HEK293 (cell line): Measurements from ENCODE around the gene CHRNA4.

Experiments
- CTCF ChIA-PET: fragments of 350-600 bp; formaldehyde crosslinking; extraction: SDS; loops from one replicate; lab custom pipeline; 2021; ENCODE audit warnings: antibody characterized with exemption; lab: Yijun Ruan, JAX
- POLR2A ChIA-PET: fragments of 300-600 bp; formaldehyde crosslinking; extraction: SDS; loops from one replicate; lab custom pipeline; 2020; ENCODE audit warnings: antibody characterized with exemption, inconsistent platforms; lab: Yijun Ruan, JAX
- H3K27ac ChIP-seq: fragments of 200-500 bp; sonication (Bioruptor generic); 2 replicates; pipeline ENCODE4 v1.5.1; 2014; ENCODE audit warnings: low read depth, low read length, control low read depth, inconsistent platforms; ENCODE audit errors: extremely low read depth
- H3K36me3 ChIP-seq, 2 experiments: fragments of 200-500 bp in 1 of 2; sonication (Bioruptor generic) in 1 of 2; 1 replicate in 1 of 2; 2 replicates in 1 of 2; pipeline ENCODE4 v1.5.1; 2014 to 2017; ENCODE audit warnings: inconsistent platforms in 2 of 2, low read length in 2 of 2; ENCODE audit not compliant: control insufficient read depth in 2 of 2, insufficient read depth in 1 of 2
- H3K4me1 ChIP-seq: fragments of 200-500 bp; sonication (Bioruptor generic); 2 replicates; pipeline ENCODE4 v1.5.1; 2014; ENCODE audit warnings: mild to moderate bottlenecking, low read length, inconsistent platforms; ENCODE audit not compliant: control insufficient read depth, insufficient read depth
- H3K4me3 ChIP-seq: 2 replicates; pipeline ENCODE4 v1.5.1; 2011; ENCODE audit warnings: low read depth, mild to moderate bottlenecking, control low read depth, low read length, moderate library complexity
- H3K9me3 ChIP-seq: fragments of 200-500 bp; sonication (Bioruptor generic); 2 replicates; pipeline ENCODE4 v1.5.1; 2014; ENCODE audit warnings: low read depth, low read length, inconsistent platforms; ENCODE audit not compliant: control insufficient read depth, insufficient read depth
- GFI1B ChIP-seq: fragments of 450-650 bp; formaldehyde crosslinking; IDR thresholded peaks from 2 replicates; pipeline ENCODE4 v1.5.1; 2016; ENCODE audit warnings: missing biosample characterization, missing genetic modification characterization
- GLI4 ChIP-seq: fragments of 450-650 bp; formaldehyde crosslinking; IDR thresholded peaks from 2 replicates; pipeline ENCODE4 v1.5.1; 2016; ENCODE audit warnings: missing biosample characterization, missing genetic modification characterization
- GLIS2 ChIP-seq: fragments of 450-650 bp; formaldehyde crosslinking; IDR thresholded peaks from 2 replicates; pipeline ENCODE4 v1.5.1; 2016; ENCODE audit warnings: missing biosample characterization, missing genetic modification characterization
- KLF10 ChIP-seq: fragments of 450-650 bp; IDR thresholded peaks from 2 replicates; pipeline ENCODE4 v1.5.1; 2018; ENCODE audit warnings: missing biosample characterization, mild to moderate bottlenecking, missing genetic modification characterization
- OSR2 ChIP-seq: fragments of 450-650 bp; formaldehyde crosslinking; IDR thresholded peaks from 2 replicates; pipeline ENCODE4 v1.5.1; 2016; ENCODE audit warnings: missing biosample characterization, missing genetic modification characterization
- SP7 ChIP-seq: fragments of 450-650 bp; formaldehyde crosslinking; IDR thresholded peaks from 2 replicates; pipeline ENCODE4 v1.5.1; 2016; ENCODE audit warnings: missing biosample characterization, missing genetic modification characterization
- TRIM28 ChIP-seq: IDR thresholded peaks from 2 replicates; pipeline ENCODE4 v1.6.1; 2011; ENCODE audit warnings: low read length, control low read depth, borderline replicate concordance
- YY2 ChIP-seq: fragments of 450-650 bp; formaldehyde crosslinking; IDR thresholded peaks from 2 replicates; pipeline ENCODE4 v1.5.1; 2016; ENCODE audit warnings: missing biosample characterization, missing genetic modification characterization
- ZNF114 ChIP-seq: fragments of 450-650 bp; formaldehyde crosslinking; IDR thresholded peaks from 2 replicates; pipeline ENCODE4 v1.5.0; 2017; ENCODE audit warnings: missing biosample characterization, missing genetic modification characterization
- ZNF121 ChIP-seq: fragments of 450-650 bp; formaldehyde crosslinking; IDR thresholded peaks from 2 replicates; pipeline ENCODE4 v1.5.1; 2016; ENCODE audit warnings: missing biosample characterization, missing genetic modification characterization
- ZNF174 ChIP-seq: fragments of 450-650 bp; formaldehyde crosslinking; IDR thresholded peaks from 2 replicates; pipeline ENCODE4 v1.5.0; 2017; ENCODE audit warnings: missing biosample characterization, mild to moderate bottlenecking, missing genetic modification characterization
- ZNF274 ChIP-seq, 2 experiments: fragments of 200-500 bp in 1 of 2; fragments of 450-650 bp in 1 of 2; sonication (Bioruptor generic) in 1 of 2; formaldehyde crosslinking in 1 of 2; IDR thresholded peaks; 2 replicates each; pipeline versions ENCODE4 v1.5.1 to v1.6.1; 2014 to 2016; ENCODE audit warnings: borderline replicate concordance in 1 of 2, inconsistent platforms in 1 of 2, low read length in 1 of 2, missing biosample characterization in 1 of 2, missing genetic modification characterization in 1 of 2
- ZNF521 ChIP-seq: fragments of 450-650 bp; formaldehyde crosslinking; IDR thresholded peaks from 2 replicates; pipeline ENCODE4 v1.5.1; 2017; ENCODE audit warnings: missing biosample characterization, mild to moderate bottlenecking, missing genetic modification characterization
- ZNF549 ChIP-seq: fragments of 450-650 bp; IDR thresholded peaks from 2 replicates; pipeline ENCODE4 v1.5.1; 2018; ENCODE audit warnings: missing biosample characterization, missing genetic modification characterization, mild to moderate bottlenecking, inconsistent platforms, moderate library complexity
- ZNF558 ChIP-seq: fragments of 450-650 bp; formaldehyde crosslinking; IDR thresholded peaks from 2 replicates; pipeline ENCODE4 v1.5.1; 2016; ENCODE audit warnings: missing biosample characterization, missing genetic modification characterization
- ZNF600 ChIP-seq: fragments of 450-650 bp; formaldehyde crosslinking; IDR thresholded peaks from 2 replicates; pipeline ENCODE4 v1.5.1; 2016; ENCODE audit warnings: missing biosample characterization, missing genetic modification characterization
- ZNF626 ChIP-seq: fragments of 450-650 bp; sonication (Bioruptor Pico); formaldehyde crosslinking; IDR thresholded peaks from 2 replicates; pipeline ENCODE4 v1.5.1; 2018; ENCODE audit warnings: missing biosample characterization, missing genetic modification characterization, inconsistent platforms
- ZNF664 ChIP-seq: fragments of 450-650 bp; formaldehyde crosslinking; IDR thresholded peaks from 2 replicates; pipeline ENCODE4 v1.5.1; 2016; ENCODE audit warnings: missing biosample characterization, missing genetic modification characterization
- ZNF776 ChIP-seq: fragments of 450-650 bp; formaldehyde crosslinking; IDR thresholded peaks from 2 replicates; pipeline ENCODE4 v1.5.0; 2017; ENCODE audit warnings: missing biosample characterization, missing genetic modification characterization, borderline replicate concordance
- ZNF777 ChIP-seq: fragments of 450-650 bp; formaldehyde crosslinking; IDR thresholded peaks from 2 replicates; pipeline ENCODE4 v1.5.1; 2017; ENCODE audit warnings: missing biosample characterization, missing genetic modification characterization, borderline replicate concordance
- ZNF830 ChIP-seq: fragments of 450-650 bp; IDR thresholded peaks from 2 replicates; pipeline ENCODE4 v1.5.0; 2018; ENCODE audit warnings: missing biosample characterization, missing genetic modification characterization, low read depth, mild to moderate bottlenecking, moderate library complexity
- ZNF843 ChIP-seq: fragments of 450-650 bp; formaldehyde crosslinking; IDR thresholded peaks from 2 replicates; pipeline ENCODE4 v1.5.1; 2016; ENCODE audit warnings: missing biosample characterization, missing genetic modification characterization
- ZSCAN16 ChIP-seq: fragments of 450-650 bp; formaldehyde crosslinking; IDR thresholded peaks from 2 replicates; pipeline ENCODE4 v1.5.1; 2016; ENCODE audit warnings: missing biosample characterization, missing genetic modification characterization
- TF ChIP-seq, protein P1 (sequence below): fragments of 450-650 bp; formaldehyde crosslinking; IDR thresholded peaks from 2 replicates; pipeline ENCODE4 v1.5.1; 2017; ENCODE audit warnings: missing biosample characterization, missing genetic modification characterization

Gene CHRNA4

GRCh38 chr20:63323357-63323981 lies 37.7 kb downstream of the CHRNA4 start:
- Histone ChIP-seq H3K4me1 (no peaks in the 10 kb centered on the region), H3K9me3 (no peaks in the 10 kb centered on the region)
- TF ChIP-seq ZNF121 (tag by site-specific recombination), result no peak
- no peak for TF ChIP-seq ZNF777
- TF ChIP-seq, all 188 proteins: peak for 0
- POLR2A ChIA-PET, result no interaction called here
- H3K4me3 ChIP-seq, result no peak overlapping the region
- no peak overlapping the region for H3K27ac ChIP-seq
- H3K36me3 ChIP-seq, result no peaks in the 10 kb centered on the region
- CTCF ChIA-PET, result interaction anchor here (4.3 kb wide), 1 partner anchor 14 kb away, joined by 16 read pairs; no protein-coding TSS in a partner anchor

- CTCF ChIA-PET, result interaction anchor here (4.3 kb wide), 1 partner anchor 13 kb away, joined by 16 read pairs; no protein-coding TSS in a partner anchor
- Histone ChIP-seq H3K4me3 (no peak overlapping the region), H3K36me3 (no peaks in the 10 kb centered on the region), H3K27ac (no peak overlapping the region), H3K9me3 (no peaks in the 10 kb centered on the region), H3K4me1 (no peaks in the 10 kb centered on the region)
- TF ChIP-seq ZNF626 (tag by site-specific recombination) (no peak), ZNF830 (no peak), ZNF549 (tag by site-specific recombination) (no peak), ZNF776 (tag by site-specific recombination) (no peak), GLI4 (no peak), ZSCAN16 (tag by site-specific recombination) (no peak), ZNF521 (no peak), TRIM28 (no peak), ZNF843 (no peak), OSR2 (tag by site-specific recombination) (no peak), GFI1B (tag by site-specific recombination) (no peak)
- POLR2A ChIA-PET, result no interaction called here
Measured at GRCh38 chr20:63322933-63323273, 38.2 kb downstream of the CHRNA4 start.

- ChIA-PET CTCF (interaction anchor here (4.3 kb wide), 1 partner anchor 13 kb away, joined by 16 read pairs; no protein-coding TSS in a partner anchor), POLR2A (no interaction called here)
- H3K4me1 ChIP-seq, result no peaks in the 10 kb centered on the region
- no peaks in the 10 kb centered on the region for H3K36me3 ChIP-seq
- no peak overlapping the region for H3K27ac ChIP-seq
- H3K9me3 ChIP-seq, result no peaks in the 10 kb centered on the region
- H3K4me3 ChIP-seq, result no peak overlapping the region
- TF ChIP-seq ZNF121 (tag by site-specific recombination) (no peak), ZNF600 (0 out of 2 replicates have a peak, but pooled peaks have one; percentile 46), GLIS2 (tag by site-specific recombination) (peak; percentile 34; the same call in 1 of the 2 replicates)
Measured at GRCh38 chr20:63322146-63322932, 38.8 kb downstream of the CHRNA4 start.

DNA sequence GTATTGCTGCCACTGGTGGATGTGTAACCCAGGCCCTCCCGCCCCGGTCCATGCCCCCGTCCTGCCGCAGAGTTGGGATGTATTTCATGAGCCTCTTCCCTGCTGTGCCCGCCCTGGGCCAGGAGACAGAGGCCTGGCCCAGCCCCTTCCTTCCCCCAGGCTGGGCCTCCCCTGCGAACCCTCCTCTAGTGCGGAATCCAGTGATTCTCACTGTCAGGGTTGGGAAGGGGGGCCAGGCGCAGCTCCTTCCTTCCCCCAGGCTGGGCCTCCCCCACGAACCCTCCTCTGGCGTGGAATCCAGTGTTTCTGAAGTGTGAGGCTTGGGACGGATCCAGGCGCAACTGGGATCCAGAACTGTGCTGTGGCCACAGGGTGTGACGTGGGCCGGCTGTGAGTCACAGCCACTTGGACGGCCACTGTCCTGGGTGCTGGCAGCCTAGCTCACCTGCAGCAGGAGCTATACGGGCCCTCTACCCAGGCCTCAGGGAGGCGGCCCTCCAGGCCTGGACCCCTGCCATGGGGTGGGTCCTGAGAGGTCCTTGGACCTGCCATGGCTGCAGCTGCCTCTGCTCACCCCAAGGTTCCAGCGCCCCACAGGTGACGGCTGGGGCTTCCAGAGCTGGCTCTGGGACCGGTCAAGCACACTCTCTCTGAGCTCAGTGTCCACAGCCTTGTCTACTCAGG lies 39.9 kb downstream of the CHRNA4 start:
- no peak overlapping the region for H3K4me3 ChIP-seq
- ChIA-PET POLR2A (no interaction called here), CTCF (interaction anchor here (0.6 to 4.3 kb wide), 2 partner anchors 12 to 24 kb away, joined by 4 to 16 read pairs; no protein-coding TSS in a partner anchor)
- no peak overlapping the region for H3K27ac ChIP-seq
- no peaks in the 10 kb centered on the region for H3K36me3 ChIP-seq
- no peaks in the 10 kb centered on the region for H3K4me1 ChIP-seq
- H3K9me3 ChIP-seq, result no peaks in the 10 kb centered on the region
- TF ChIP-seq, protein P1, sequence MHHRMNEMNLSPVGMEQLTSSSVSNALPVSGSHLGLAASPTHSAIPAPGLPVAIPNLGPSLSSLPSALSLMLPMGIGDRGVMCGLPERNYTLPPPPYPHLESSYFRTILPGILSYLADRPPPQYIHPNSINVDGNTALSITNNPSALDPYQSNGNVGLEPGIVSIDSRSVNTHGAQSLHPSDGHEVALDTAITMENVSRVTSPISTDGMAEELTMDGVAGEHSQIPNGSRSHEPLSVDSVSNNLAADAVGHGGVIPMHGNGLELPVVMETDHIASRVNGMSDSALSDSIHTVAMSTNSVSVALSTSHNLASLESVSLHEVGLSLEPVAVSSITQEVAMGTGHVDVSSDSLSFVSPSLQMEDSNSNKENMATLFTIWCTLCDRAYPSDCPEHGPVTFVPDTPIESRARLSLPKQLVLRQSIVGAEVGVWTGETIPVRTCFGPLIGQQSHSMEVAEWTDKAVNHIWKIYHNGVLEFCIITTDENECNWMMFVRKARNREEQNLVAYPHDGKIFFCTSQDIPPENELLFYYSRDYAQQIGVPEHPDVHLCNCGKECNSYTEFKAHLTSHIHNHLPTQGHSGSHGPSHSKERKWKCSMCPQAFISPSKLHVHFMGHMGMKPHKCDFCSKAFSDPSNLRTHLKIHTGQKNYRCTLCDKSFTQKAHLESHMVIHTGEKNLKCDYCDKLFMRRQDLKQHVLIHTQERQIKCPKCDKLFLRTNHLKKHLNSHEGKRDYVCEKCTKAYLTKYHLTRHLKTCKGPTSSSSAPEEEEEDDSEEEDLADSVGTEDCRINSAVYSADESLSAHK (tag by site-specific recombination), result no peak
- no peak for TF ChIP-seq ZNF664 (tag by site-specific recombination)
- TF ChIP-seq ZNF558 (tag by site-specific recombination), result no peak
- peak; percentile 76 for TF ChIP-seq ZNF600
- no peak for TF ChIP-seq KLF10 (tag by site-specific recombination)
- no peak for TF ChIP-seq OSR2 (tag by site-specific recombination)
- no peak for TF ChIP-seq SP7 (tag by site-specific recombination)
- TF ChIP-seq ZNF274 (IDR thresholded peaks at IDR 0.05; ENCODE audit: low read length), result no peak
- no peak for TF ChIP-seq ZNF274 (tag by site-specific recombination; IDR thresholded peaks at IDR 0.05; ENCODE audit: borderline replicate concordance)
- TF ChIP-seq ZNF114, result no peak
- no peak for TF ChIP-seq YY2 (tag by site-specific recombination)
- no peak for TF ChIP-seq ZNF174 (tag by site-specific recombination)
